Measurements from ENCODE around the gene SPRING1. TPM values are rescaled to one million over a fixed set of nuclear protein-coding genes. Genes with fewer than 3 reads are reported as not detected.

The SPRING1 gene
- total RNA-seq, 1 donor from 2014 or later: 11.0 TPM

GRCh38 chr12:116736962-116737773 is 701 bp downstream of the SPRING1 start:
- no peak for DNase-seq
- Histone ChIP-seq H3K4me1 (peaks cover 22% of the 10 kb centered on the region), H3K27me3 (ENCODE audit: low read depth) (no peaks in the 10 kb centered on the region), H3K36me3 (peaks cover 27% of the 10 kb centered on the region), H3K27ac (replicated peaks) (peak overlapping the region; percentile 87), H3K9me3 (replicated peaks) (no peaks in the 10 kb centered on the region), H3K4me3 (peak overlapping the region; percentile 98)
- intact Hi-C loops (cut with micrococcal nuclease): no loop called here
- TF ChIP-seq CTCF (IDR thresholded peaks at IDR 0.05; ENCODE audit: borderline replicate concordance): no peak

GRCh38 chr12:116735951-116736599 is 1.8 kb downstream of the SPRING1 start:
- DNase-seq: no peak
- Histone ChIP-seq H3K27me3 (ENCODE audit: low read depth) (no peaks in the 10 kb centered on the region), H3K27ac (replicated peaks) (peak overlapping the region; percentile 87), H3K36me3 (peaks cover 27% of the 10 kb centered on the region), H3K9me3 (replicated peaks) (no peaks in the 10 kb centered on the region), H3K4me1 (peaks cover 32% of the 10 kb centered on the region), H3K4me3 (peak overlapping the region; percentile 98)
- intact Hi-C loops (cut with micrococcal nuclease): no loop called here
- no peak for TF ChIP-seq CTCF (IDR thresholded peaks at IDR 0.05; ENCODE audit: borderline replicate concordance)

GRCh38 chr12:116735084-116735483 is 2.8 kb downstream of the SPRING1 start:
- no peaks in the 10 kb centered on the region for H3K9me3 ChIP-seq (replicated peaks)
- H3K4me3 ChIP-seq: no peak overlapping the region
- intact Hi-C loops (cut with micrococcal nuclease): no loop called here

GRCh38 chr12:116734156-116734768 is 3.6 kb downstream of the SPRING1 start:
- Histone ChIP-seq H3K4me1 (peaks cover 32% of the 10 kb centered on the region), H3K9me3 (replicated peaks) (no peaks in the 10 kb centered on the region), H3K27me3 (ENCODE audit: low read depth) (no peaks in the 10 kb centered on the region), H3K4me3 (no peak overlapping the region), H3K27ac (replicated peaks) (no peak overlapping the region), H3K36me3 (peaks cover 27% of the 10 kb centered on the region)
- intact Hi-C loops (cut with micrococcal nuclease): no loop called here
- no peak for DNase-seq
- TF ChIP-seq CTCF (IDR thresholded peaks at IDR 0.05; ENCODE audit: borderline replicate concordance): no peak

More at GRCh38 chr12:116735084-116735483, 2.8 kb downstream of the SPRING1 start:
- Histone ChIP-seq H3K27me3 (ENCODE audit: low read depth) (no peaks in the 10 kb centered on the region), H3K4me1 (peaks cover 32% of the 10 kb centered on the region), H3K36me3 (peaks cover 27% of the 10 kb centered on the region), H3K27ac (replicated peaks) (no peak overlapping the region)
- no peak for DNase-seq
- TF ChIP-seq CTCF (IDR thresholded peaks at IDR 0.05; ENCODE audit: borderline replicate concordance): no peak

GRCh38 chr12:116731801-116732200 is 6.1 kb downstream of the SPRING1 start:
- no peak for TF ChIP-seq CTCF (IDR thresholded peaks at IDR 0.05; ENCODE audit: borderline replicate concordance)
- Histone ChIP-seq H3K4me3 (no peak overlapping the region), H3K27ac (replicated peaks) (no peak overlapping the region), H3K9me3 (replicated peaks) (no peaks in the 10 kb centered on the region), H3K4me1 (peaks cover 38% of the 10 kb centered on the region), H3K36me3 (peaks cover 27% of the 10 kb centered on the region), H3K27me3 (ENCODE audit: low read depth) (no peaks in the 10 kb centered on the region)
- DNase-seq: no peak
- intact Hi-C loops (cut with micrococcal nuclease): no loop called here
